Measurements from ENCODE around the gene CCDC28A.

The CCDC28A gene

GRCh38 chr6:138795809-138796603 lies 22.4 kb downstream of the CCDC28A start, which contains the start of gene ECT2L:
Gene ECT2L (plus strand): TSS chr6:138796087. CDS start chr6:138813275, 17,188 bp downstream.
- DNase-seq (ENCODE audit: low read depth): no peak

GRCh38 chr6:138796771-138797170 lies 23.2 kb downstream of the CCDC28A start:
- no peak for DNase-seq (ENCODE audit: low read depth)

GRCh38 chr6:138797806-138798446 lies 24.4 kb downstream of the CCDC28A start:
- no peak for DNase-seq (ENCODE audit: low read depth)

- no peak for DNase-seq (ENCODE audit: low read depth)
Measured at GRCh38 chr6:138800377-138801150, 27.0 kb downstream of the CCDC28A start.

- no peak for DNase-seq (ENCODE audit: low read depth)
Measured at GRCh38 chr6:138803331-138803730, 29.8 kb downstream of the CCDC28A start.

GRCh38 chr6:138803861-138804260 lies 30.3 kb downstream of the CCDC28A start:
- DNase-seq (ENCODE audit: low read depth): no peak

GRCh38 chr6:138805016-138805765 lies 31.6 kb downstream of the CCDC28A start:
- no peak for DNase-seq (ENCODE audit: low read depth)

GRCh38 chr6:138806889-138807288 lies 33.3 kb downstream of the CCDC28A start:
- DNase-seq (ENCODE audit: low read depth): no peak

- DNase-seq (ENCODE audit: low read depth): no peak
Measured at GRCh38 chr6:138809677-138810076, 36.1 kb downstream of the CCDC28A start.

- no peak for DNase-seq (ENCODE audit: low read depth)
Measured at GRCh38 chr6:138811866-138812265, 38.3 kb downstream of the CCDC28A start.

- no peak for DNase-seq (ENCODE audit: low read depth)
Measured at GRCh38 chr6:138814179-138814834, 40.7 kb downstream of the CCDC28A start.

- no peak for DNase-seq (ENCODE audit: low read depth)
Measured at GRCh38 chr6:138815221-138815620, 41.7 kb downstream of the CCDC28A start.

- no peak for DNase-seq (ENCODE audit: low read depth)
Measured at GRCh38 chr6:138815797-138816528, 42.4 kb downstream of the CCDC28A start.

GRCh38 chr6:138817799-138818198 lies 44.2 kb downstream of the CCDC28A start:
- DNase-seq (ENCODE audit: low read depth): no peak

GRCh38 chr6:138818496-138819194 lies 45.1 kb downstream of the CCDC28A start:
- no peak for DNase-seq (ENCODE audit: low read depth)

- DNase-seq (ENCODE audit: low read depth): no peak
Measured at GRCh38 chr6:138821519-138821918, 48.0 kb downstream of the CCDC28A start.

GRCh38 chr6:138824482-138825144 lies 51.0 kb downstream of the CCDC28A start:
- DNase-seq (ENCODE audit: low read depth): no peak

- no peak for DNase-seq (ENCODE audit: low read depth)
Measured at GRCh38 chr6:138830248-138830647, 56.7 kb downstream of the CCDC28A start.

- DNase-seq (ENCODE audit: low read depth): no peak
Measured at GRCh38 chr6:138832182-138832581, 58.6 kb downstream of the CCDC28A start.

Data from activated T-cell treated with anti-CD3 and anti-CD28 coated beads for 48 hours (primary cell).